Loucy (cell line): ENCODE results near the gene SCD5.

Experiments used
- CTCF ChIP-seq: fragments of 200-600 bp; sonication (generic); conservative IDR thresholded peaks from 2 replicates; pipeline ENCODE4 v1.5.1; 2014; ENCODE audit warnings: mild to moderate bottlenecking, antibody characterized with exemption, low read length
- EZH2phosphoT487 ChIP-seq: fragments of 200-600 bp; IDR thresholded peaks from 2 replicates; pipeline ENCODE4 v1.6.1; 2018; ENCODE audit warnings: antibody characterized with exemption, mild to moderate bottlenecking, moderate library complexity, borderline replicate concordance

DNA sequence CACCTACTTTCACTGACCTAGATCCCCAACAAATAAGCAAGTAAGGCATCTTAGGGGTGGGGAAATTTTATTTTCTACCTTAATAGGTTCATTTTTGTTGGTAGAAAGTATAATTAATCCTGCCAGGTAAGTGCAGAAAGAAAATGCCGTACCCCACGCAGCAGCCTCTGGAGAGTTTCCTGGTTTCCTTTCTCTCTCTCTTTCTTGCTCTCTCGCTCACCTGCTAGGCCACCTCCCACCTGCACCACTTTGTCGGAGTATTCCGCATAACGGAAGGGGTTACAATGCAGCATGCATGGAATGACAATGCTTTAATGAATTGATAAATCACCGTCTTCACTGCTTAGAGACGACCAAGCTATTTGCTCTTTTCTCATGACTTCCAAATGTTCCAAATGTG, 101.0 kb downstream of the SCD5 start:
- TF ChIP-seq CTCF (no peak), EZH2phosphoT487 (no peak)
